GM12872 (cell line): ENCODE data around the gene FRY.

Experiments
- TF ChIP-seq, protein P1 (sequence below): IDR thresholded peaks from 3 replicates; pipeline ENCODE4 v1.5.1; 2011; ENCODE audit warnings: low read depth, mild to moderate bottlenecking, low read length, moderate library complexity; ENCODE audit not compliant: insufficient read depth

Gene FRY

DNA sequence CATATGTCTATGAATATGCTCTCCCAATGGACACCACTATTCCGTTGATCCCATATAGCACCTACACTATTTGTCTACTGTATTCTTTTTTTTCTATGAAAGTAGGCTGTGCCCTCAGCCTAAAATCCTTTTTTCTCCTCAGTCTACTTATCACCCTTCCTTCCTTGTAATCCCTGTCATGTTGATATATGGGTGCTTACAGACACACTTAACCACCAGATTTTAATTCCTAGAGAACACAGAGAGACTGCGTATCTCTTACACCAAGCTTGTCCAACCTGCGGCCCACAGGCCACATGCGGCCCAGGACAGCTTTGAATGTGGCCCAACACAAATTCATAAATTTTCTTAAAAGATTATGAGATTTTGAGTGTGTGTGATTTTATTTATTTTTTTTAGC is 182.5 kb downstream of the FRY start:
- TF ChIP-seq, protein P1, sequence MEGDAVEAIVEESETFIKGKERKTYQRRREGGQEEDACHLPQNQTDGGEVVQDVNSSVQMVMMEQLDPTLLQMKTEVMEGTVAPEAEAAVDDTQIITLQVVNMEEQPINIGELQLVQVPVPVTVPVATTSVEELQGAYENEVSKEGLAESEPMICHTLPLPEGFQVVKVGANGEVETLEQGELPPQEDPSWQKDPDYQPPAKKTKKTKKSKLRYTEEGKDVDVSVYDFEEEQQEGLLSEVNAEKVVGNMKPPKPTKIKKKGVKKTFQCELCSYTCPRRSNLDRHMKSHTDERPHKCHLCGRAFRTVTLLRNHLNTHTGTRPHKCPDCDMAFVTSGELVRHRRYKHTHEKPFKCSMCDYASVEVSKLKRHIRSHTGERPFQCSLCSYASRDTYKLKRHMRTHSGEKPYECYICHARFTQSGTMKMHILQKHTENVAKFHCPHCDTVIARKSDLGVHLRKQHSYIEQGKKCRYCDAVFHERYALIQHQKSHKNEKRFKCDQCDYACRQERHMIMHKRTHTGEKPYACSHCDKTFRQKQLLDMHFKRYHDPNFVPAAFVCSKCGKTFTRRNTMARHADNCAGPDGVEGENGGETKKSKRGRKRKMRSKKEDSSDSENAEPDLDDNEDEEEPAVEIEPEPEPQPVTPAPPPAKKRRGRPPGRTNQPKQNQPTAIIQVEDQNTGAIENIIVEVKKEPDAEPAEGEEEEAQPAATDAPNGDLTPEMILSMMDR: no peak

DNA sequence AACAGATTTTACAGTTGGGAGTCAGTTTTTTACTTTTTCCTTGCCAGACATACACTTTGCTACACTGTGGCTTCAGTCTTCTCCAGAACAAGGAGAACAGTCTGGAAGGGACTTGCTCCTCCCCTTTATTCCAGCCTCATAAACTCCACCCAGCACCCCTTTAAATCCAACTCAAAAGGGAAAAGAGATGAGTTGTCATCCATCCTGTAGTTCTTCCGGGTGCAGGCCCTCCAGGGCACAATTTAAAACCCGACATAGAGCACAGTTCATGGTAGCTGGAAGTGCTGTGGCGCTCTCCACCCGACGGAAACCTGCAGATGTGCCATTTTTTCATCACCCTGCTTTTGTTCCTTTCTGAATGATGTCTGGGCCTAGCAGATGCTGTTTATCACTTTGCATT is 184.7 kb downstream of the FRY start:
- TF ChIP-seq, protein P1: no peak

DNA sequence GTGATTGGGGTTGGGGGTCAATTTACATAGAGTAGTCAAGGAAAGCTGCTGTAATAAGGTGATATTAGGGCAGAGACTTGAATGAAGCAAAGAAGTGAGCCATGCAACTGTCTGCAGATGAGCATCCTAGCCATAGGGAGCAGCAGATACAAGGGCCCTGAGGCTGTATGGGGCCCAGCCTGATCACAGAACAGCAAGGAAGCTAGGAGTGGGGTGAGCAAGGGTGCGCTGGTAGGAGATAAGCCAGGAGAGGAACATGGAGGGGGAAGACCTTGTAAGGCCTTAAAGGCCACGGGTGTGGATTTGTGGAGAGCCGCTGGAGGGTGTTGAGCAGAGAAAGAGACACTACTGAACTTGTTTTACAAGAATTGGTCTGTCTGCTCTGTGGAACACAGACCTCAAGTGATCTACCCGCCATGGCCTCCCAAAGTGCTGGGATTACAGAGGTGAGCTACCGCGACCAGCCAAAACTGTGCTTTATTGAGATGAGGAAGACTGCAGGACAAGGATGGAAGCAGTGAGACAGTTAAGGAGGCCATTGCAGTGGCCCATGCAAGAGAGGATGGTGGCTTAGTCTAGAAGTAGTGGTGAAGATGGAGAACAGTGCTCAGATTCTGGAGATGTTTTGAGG is 190.6 kb downstream of the FRY start:
- TF ChIP-seq, protein P1: no peak

DNA sequence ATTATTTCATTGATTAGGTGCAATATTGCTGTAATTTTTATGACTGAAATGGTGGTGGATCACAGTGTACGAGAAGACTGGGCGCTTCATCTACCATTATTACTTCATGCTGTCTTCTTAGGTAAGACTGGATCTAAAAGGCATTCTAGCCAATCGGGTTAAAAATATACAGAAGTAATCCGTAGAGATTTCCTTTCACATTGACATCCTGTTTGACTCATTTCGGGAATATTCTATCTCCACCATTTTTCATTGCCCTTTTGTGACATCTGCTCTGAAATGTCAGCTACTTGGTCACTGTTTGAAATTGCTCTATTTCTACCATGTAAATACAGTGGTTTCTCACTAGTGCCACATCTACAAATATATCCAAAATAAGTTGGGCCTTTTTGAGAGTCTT is 193.3 kb downstream of the FRY start:
- TF ChIP-seq, protein P1: no peak

DNA sequence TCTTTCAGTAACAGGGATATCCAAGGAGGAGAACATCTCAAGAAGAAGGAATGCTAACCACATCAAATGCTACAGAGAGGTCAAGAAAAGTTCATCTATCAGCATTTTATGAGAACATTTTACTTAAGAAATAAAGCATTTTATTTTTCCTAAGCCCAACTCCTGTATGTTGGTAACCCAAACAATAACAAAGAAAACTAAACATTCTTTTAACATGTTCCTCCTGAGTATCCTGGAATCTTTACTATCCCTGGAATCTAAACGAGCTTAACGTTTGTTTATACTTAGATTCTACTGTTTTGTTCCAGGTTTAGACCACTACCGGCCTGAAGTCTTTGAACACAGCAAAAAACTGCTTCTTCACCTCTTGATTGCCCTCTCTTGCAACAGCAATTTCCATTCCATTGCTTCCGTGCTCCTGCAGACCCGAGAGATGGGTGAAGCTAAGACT is 193.9 kb downstream of the FRY start:
- TF ChIP-seq, protein P1: no peak

DNA sequence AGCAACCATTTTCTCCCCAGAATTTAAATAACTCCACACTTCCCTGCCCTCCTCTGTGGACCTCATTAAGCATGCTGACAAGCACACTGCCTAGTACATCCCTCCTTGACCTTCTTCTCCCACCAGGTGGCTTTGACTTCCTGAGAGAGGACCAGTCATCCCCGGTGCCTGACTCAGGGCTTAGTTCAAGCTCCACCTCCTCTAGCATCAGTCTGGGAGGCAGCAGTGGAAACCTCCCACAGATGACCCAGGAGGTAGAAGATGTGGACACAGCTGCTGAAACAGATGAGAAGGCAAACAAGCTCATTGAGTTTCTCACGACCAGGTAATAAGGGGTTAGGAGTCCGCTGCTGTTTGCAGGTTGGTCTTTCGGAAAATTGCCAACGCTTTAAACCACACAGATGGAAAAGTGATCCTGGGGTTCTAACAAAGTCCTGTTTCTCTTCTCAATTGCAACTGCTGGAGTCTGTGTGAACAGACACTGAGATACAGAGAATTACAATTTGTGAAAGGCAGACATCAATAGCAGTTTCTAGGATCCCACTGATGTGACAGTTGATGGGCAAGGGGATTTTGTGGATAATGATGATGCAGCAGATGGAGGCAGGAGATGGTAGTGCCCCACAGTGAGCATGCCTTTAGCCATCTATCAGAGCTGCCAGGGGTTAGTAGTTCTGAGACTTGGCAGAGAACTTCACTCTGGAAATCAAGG is 196.9 kb downstream of the FRY start:
- TF ChIP-seq, protein P1: no peak

DNA sequence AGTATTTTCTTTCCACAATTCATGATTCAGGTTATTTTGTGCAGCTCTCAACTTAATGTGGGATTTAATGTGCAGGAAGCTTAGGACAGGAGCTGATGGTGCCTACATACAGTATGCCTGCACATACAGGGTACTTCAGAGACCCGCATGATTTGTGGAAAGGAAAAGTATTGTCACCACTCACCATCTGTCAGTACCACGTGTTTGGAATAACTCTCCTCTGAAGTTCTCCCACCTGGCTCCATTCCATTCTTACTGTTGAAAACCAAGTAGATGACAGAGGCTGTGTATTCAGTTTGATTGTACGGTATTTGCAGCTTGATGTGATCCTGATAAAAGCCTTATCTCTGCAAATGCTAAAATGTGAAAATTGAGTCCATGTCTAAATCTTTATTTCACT is 197.9 kb downstream of the FRY start:
- TF ChIP-seq, protein P1: no peak
